ENCODE results near the gene PCDHB4.
"Not testable (repeated sequence)": the region's sequence is repeated elsewhere in the genome, so short reads cannot be mapped to it uniquely, and the experiment has no call there.

The PCDHB4 gene

DNA sequence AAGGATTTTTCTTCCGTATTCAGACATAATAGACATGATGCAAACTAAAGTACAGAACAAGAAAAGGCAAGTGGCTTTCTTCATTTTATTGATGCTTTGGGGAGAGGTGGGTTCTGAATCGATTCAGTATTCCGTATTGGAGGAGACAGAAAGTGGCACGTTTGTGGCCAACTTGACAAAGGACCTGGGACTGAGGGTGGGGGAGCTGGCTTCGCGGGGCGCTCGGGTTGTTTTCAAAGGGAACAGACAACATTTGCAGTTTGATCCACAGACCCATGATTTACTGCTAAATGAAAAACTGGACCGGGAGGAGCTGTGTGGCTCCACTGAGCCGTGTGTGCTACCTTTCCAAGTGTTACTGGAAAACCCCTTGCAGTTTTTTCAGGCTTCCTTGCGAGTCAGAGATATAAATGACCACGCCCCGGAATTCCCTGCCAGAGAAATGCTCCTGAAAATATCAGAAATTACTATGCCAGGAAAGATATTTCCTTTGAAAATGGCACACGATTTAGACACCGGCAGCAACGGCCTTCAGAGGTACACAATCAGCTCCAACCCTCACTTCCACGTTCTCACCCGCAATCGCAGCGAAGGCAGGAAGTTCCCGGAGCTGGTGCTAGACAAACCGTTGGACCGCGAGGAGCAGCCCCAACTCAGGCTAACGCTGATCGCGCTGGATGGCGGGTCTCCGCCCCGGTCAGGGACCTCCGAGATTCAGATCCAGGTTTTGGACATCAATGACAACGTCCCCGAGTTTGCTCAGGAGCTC is 28.8 kb downstream of the PCDHB4 start:
- no peak for DNase-seq

DNA sequence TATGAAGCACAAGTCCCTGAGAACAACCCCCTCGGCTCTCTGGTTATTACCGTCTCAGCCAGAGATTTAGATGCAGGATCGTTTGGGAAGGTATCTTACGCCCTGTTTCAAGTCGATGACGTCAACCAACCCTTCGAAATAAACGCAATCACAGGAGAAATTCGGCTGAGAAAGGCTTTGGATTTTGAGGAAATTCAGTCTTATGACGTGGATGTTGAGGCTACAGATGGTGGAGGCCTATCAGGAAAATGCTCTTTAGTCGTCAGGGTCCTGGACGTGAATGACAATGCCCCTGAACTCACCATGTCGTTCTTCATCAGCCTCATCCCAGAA is 29.3 kb downstream of the PCDHB4 start:
- DNase-seq, result no peak

DNA sequence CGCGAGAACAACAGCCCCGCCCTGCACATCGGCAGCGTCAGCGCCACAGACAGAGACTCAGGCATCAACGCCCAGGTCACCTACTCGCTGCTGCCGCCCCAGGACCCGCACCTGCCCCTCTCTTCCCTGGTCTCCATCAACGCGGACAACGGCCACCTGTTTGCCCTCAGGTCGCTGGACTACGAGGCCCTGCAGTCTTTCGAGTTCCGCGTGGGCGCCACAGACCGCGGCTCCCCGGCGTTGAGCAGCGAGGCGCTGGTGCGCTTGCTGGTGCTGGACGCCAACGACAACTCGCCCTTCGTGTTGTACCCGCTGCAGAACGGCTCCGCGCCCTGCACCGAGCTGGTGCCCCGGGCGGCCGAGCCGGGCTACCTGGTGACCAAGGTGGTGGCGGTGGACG is 30.0 kb downstream of the PCDHB4 start:
- not testable (repeated sequence) for DNase-seq

DNA sequence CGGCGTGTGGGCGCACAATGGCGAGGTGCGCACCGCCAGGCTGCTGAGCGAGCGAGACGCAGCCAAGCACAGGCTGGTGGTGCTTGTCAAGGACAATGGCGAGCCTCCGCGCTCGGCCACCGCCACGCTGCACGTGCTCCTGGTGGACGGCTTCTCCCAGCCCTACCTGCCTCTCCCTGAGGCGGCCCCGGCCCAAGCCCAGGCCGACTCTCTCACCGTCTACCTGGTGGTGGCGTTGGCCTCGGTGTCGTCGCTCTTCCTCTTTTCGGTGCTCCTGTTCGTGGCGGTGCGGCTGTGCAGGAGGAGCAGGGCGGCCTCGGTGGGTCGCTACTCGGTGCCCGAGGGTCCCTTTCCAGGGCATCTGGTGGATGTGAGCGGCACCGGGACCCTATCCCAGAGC is 30.5 kb downstream of the PCDHB4 start:
- not testable (repeated sequence) for DNase-seq

DNA sequence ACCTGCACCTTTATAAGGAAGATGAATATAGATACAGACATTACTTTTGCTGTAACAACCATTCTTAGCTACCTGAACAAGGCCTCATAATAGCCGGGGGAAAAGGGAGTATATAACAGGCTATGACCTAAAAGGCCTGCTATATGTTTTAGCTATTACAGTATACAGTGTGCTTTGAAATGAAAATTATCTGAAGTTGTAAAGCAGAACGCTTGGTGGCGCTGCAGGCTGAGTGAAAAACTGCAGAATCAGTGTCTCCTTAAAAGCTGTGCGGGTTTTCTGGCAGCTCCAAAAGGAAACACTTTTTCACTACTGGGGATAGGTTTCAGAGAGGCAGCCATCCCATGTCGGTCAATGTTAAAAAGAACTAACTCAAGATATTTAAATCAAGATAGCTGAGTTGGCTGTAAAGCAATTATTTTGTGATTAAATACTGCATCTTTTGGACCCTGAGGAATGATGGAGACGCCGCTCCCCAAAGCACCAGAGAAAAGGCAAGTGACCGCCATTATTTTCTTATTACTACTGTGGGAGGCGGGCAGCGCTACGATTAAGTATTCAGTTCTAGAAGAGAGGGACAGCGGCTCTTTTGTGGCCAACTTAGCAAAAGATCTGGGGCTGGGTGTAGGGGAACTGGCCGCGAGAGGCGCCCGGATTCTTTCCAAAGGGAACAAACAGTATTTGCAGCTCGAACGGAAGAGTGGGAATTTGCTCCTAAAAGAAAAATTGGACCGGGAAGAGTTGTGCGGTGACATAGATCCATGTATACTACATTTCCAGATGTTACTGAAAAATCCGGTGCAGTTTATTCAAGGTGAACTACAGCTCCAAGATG is 34.1 kb downstream of the PCDHB4 start:
- DNase-seq, result no peak

DNA sequence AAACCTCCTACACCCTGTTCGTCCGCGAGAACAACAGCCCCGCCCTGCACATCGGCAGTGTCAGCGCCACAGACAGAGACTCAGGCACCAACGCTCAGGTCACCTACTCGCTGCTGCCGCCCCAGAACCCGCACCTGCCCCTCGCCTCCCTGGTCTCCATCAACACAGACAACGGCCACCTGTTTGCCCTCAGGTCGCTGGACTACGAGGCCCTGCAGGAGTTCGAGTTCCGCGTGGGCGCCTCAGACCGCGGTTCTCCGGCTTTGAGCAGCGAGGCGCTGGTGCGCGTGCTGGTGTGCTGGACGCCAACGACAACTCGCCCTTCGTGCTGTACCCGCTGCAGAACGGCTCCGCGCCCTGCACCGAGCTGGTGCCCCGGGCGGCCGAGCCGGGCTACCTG is 35.7 kb downstream of the PCDHB4 start:
- not testable (repeated sequence) for DNase-seq

DNA sequence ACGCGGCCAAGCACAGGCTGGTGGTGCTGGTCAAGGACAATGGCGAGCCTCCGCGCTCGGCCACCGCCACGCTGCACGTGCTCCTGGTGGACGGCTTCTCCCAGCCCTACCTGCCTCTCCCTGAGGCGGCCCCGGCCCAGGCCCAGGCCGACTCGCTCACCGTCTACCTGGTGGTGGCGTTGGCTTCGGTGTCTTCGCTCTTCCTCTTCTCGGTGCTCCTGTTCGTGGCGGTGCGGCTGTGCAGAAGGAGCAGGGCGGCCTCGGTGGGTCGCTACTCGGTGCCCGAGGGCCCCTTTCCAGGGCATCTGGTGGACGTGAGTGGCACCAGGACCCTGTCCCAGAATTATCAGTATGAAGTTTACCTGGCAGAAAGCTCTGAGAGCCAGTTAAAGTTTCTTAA is 36.3 kb downstream of the PCDHB4 start:
- not testable (repeated sequence) for DNase-seq

DNA sequence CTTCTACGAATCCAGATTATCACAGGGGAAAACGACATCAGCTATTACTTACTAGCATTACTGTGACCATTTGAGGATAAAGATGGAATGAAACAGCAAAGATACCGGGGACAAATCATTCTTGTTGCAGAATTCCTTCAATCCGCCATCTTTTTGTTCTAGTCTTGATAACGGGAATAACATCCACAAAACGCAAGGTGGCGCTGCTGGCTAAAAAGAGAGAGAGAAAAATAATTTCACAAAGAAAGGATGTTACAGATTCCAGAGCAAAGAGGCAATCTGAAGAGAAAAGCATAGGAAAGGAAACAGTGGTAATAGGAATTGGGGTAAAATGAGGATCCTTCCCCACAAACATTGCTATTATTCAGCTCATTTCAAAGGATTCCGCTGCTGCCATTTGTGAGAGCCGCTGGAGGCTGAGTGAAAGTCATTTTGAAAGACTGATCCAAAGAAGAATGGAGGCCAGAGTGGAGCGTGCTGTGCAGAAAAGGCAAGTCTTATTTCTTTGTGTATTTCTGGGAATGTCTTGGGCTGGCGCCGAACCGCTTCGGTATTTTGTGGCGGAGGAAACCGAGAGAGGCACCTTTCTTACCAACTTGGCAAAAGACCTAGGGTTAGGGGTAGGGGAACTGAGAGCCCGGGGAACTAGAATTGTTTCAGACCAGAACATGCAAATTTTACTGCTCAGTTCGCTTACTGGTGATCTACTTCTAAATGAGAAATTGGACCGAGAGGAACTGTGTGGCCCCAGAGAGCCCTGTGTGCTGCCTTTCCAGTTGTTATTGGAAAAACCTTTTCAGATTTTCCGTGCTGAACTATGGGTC is 51.0 kb downstream of the PCDHB4 start, which contains the start of gene PCDHB7:
Gene PCDHB7, plus strand, starts transcription at position 264 of the 824 bp plus-strand sequence. Its CDS starts 192 bp downstream, at position 456.
- DNase-seq, result no peak

DNA sequence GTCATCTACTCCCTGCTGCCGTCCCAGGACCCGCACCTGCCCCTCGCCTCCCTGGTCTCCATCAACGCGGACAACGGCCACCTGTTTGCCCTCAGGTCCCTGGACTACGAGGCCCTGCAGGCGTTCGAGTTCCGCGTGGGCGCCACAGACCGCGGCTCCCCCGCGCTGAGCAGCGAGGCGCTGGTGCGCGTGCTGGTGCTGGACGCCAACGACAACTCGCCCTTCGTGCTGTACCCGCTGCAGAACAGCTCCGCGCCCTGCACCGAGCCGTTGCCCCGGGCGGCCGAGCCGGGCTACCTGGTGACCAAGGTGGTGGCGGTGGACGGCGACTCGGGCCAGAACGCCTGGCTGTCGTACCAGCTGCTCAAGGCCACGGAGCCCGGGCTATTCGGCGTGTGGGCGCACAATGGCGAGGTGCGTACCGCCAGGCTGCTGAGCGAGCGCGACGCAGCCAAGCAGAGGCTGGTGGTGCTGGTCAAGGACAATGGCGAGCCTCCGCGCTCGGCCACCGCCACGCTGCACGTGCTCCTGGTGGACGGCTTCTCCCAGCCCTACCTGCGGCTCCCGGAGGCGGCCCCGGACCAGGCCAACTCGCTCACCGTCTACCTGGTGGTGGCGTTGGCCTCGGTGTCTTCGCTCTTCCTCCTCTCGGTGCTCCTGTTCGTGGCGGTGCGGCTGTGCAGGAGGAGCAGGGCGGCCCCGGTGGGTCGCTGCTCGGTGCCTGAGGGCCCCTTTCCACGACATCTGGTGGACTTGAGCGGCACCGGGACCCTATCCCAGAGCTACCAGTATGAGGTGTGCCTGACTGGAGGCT is 52.9 kb downstream of the PCDHB4 start:
- not testable (repeated sequence) for DNase-seq
